ENCODE data around the gene MRPS24. TPM values are rescaled to one million over a fixed set of nuclear protein-coding genes. Genes with fewer than 3 reads are reported as not detected.
A peak's percentile ranks its signal among the peaks of the same experiment; 100 is the strongest.

Gene MRPS24
- total RNA-seq, 1 donor from 2014 or later, result 225 TPM

DNA sequence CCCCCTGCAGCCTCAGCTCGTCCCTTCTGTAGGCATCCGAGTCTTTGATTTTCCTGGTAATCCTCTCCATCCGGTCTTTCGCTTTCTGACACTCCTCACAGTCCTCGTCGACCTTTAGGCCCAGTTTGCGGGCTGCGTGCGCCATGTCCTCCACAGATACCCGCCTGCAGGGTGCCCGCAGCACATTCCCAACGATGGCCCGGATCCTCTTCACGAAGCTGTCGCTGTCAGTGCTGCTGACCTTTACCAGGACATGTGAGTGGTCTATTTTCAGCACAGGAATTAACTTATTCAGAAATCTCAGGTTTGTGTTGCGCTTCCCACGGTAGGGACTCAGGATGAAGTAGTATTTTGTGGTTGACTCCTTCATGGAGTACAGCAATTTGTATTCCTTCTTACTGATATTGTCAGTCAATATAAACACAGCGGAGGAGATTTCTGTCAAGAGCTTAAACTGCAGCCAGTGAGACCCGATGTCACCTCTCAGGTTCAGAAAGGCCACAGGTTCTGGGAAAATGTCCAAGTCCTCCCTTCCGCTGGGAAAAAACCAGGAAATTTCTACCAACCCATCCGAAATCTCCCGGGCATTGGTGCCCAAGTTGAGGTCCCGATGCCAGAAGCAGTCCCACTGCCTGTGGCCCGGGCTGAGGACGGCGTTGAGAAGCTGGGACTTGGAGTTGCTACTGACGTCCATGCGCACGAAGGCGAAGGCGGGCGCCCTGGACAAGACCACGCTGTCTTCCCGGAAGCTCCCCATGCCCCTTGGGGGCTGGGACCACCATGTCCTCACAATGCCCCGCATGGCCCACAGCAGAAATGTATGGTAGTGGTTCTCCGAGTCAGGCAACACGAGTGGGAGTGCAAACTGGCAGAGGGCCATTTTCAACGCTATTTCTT lies 8.9 kb upstream of the MRPS24 start:
- DNase-seq (ENCODE audit: low read depth), result no peak
- TF ChIP-seq, protein P1, sequence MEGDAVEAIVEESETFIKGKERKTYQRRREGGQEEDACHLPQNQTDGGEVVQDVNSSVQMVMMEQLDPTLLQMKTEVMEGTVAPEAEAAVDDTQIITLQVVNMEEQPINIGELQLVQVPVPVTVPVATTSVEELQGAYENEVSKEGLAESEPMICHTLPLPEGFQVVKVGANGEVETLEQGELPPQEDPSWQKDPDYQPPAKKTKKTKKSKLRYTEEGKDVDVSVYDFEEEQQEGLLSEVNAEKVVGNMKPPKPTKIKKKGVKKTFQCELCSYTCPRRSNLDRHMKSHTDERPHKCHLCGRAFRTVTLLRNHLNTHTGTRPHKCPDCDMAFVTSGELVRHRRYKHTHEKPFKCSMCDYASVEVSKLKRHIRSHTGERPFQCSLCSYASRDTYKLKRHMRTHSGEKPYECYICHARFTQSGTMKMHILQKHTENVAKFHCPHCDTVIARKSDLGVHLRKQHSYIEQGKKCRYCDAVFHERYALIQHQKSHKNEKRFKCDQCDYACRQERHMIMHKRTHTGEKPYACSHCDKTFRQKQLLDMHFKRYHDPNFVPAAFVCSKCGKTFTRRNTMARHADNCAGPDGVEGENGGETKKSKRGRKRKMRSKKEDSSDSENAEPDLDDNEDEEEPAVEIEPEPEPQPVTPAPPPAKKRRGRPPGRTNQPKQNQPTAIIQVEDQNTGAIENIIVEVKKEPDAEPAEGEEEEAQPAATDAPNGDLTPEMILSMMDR (conservative IDR thresholded peaks at IDR 0.05; ENCODE audit: low read depth, low read length), result no peak
- H3K4me3 ChIP-seq (ENCODE audit: low read depth, low read length), result no peak overlapping the region

DNA sequence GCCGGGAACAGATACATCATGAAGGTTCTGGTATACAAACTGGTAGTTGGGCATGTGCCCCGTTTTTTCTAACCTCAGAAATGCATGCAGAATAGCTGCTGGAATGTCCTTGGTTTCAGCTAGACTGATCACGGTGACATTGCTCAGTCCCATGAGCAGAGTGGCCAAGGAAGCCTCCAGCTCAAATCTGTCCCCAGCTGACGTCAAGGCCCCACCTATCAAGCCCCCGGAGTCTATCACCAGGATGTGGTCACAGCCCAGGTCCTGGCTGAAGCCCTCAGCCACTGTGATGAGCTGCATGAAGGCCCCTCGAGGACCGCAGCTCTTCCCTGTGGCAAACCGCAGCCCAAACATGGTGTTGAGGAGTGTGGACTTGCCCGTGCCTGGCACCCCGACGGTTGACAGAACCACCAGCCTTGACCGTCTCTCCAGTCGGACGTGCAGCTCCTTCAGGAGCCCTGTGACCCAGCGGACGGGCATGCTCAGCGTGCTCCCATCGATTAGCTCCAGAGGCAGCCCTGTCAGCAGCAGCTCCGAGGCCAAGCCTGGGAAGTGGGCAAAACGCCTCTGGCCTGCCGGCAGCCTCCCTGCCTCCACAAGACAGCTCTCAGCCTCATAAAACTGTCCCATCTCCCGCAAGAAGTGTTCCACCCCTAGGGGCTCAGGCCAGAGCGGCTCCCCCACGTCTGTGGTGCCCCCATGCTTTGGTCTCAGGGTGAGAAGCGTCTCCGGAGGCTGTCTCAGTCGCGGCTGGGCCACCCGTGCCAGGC lies 7.8 kb upstream of the MRPS24 start:
- no peak for DNase-seq (ENCODE audit: low read depth)
- H3K4me3 ChIP-seq (ENCODE audit: low read depth, low read length), result no peak overlapping the region
- TF ChIP-seq, protein P1 (conservative IDR thresholded peaks at IDR 0.05; ENCODE audit: low read depth, low read length), result no peak

DNA sequence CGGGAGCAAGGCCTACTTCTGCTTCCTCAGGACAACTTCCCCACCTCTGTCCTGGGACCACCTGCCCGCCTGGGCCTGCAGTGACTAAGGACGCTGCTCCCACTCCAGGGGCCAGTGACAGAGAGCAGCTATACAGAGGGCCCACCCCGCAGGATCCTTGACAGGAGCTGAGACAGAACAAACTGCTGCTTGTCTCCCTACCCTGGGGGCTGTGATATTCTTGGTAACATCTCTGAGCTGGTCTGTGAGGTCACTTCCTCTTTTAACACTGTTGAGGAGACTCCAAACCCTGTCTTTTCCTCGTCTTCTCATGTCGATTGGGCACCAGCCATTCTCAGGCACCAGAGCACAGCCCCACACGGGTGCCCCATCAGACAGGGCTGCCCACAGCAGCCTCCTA lies 6.9 kb upstream of the MRPS24 start:
- H3K4me3 ChIP-seq (ENCODE audit: low read depth, low read length), result no peak overlapping the region

DNA sequence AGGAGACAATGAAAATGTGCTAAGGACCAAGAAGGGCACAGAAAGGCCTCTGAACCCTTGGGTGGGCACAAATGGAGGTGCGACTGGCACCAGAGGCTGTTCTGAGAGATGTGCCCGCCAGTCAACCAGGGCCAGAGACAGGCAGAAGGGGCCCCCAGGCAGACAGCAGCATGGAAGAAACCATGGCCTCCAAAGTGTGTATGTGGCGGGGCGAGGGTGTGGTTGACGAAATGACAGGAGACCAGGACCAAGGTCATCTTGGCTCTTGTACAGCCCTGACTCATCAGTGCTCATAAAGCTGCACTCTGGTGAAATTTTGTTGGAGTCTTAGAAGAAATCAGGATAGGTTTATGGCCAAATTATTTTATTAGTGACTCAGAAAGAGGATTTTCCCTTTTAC lies 4.0 kb upstream of the MRPS24 start:
- DNase-seq (ENCODE audit: low read depth), result no peak
- TF ChIP-seq, protein P1 (conservative IDR thresholded peaks at IDR 0.05; ENCODE audit: low read depth, low read length), result no peak
- H3K4me3 ChIP-seq (ENCODE audit: low read depth, low read length), result no peak overlapping the region

More for the DNA sequence above, 6.9 kb upstream of the MRPS24 start:
- no peak for DNase-seq (ENCODE audit: low read depth)
- TF ChIP-seq, protein P1 (conservative IDR thresholded peaks at IDR 0.05; ENCODE audit: low read depth, low read length), result no peak

DNA sequence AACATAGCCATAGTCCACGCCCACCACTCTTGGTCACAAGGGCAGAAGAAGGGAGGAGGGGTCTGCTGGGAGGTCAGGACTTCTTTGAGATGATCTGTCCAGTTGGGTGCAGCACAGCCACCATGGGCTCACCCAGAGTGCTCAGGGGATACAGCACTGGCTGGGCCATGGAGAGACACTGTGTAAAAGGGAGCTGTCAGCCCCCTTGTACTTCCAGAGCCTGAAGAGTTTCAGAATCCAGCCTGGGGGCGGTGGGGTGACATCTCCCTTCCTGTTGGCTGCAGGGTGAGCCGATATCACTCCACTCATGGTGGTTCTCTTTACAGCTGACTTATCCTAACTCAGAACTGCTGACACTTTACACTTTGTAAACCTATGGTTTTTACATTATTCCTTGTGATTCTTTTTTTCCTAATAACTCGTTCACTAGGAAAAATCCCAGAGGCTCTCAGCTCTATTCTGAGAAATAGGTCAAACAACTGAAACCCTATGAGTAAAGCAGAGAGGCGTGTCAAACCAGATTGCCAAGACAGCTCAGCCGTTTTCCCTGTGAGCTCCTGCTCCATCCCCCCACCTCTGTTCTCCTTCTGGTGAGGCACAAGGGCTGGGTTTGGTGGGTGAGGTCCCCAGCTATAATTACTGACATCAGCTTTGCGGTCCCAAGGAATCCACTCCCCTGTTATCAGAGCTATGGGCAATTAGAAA lies 3.2 kb upstream of the MRPS24 start:
- DNase-seq (ENCODE audit: low read depth), result peak; percentile 31
- TF ChIP-seq, protein P1 (conservative IDR thresholded peaks at IDR 0.05; ENCODE audit: low read depth, low read length), result no peak
- no peak overlapping the region for H3K4me3 ChIP-seq (ENCODE audit: low read depth, low read length)

DNA sequence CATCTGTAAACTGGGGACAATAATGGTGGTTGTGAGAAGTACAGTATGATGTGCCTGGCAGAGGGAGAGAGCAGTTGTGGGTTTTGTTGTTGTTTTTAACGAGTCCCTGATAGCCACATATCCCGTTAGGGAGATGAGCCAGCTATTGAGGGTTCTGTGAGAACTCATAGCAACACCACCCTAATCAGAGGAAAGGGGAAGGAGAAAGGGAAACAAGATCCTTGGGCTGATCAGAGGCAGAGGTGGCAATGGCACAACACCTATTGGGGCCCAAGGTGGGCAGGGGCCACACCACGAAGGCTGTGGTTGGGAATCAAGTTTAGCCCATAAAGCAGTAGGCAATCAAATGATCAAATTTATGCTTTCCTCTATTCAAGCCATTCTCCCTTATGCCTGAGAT lies 1.7 kb upstream of the MRPS24 start:
- no peak overlapping the region for H3K4me3 ChIP-seq (ENCODE audit: low read depth, low read length)
- no peak for DNase-seq (ENCODE audit: low read depth)
- TF ChIP-seq, protein P1 (conservative IDR thresholded peaks at IDR 0.05; ENCODE audit: low read depth, low read length), result no peak

All from epithelial cell of proximal tubule (primary cell).